SK-N-MC (cell line): ENCODE results near the gene SP4.

ENCODE experiments used
- EZH2 ChIP-seq: fragments of 200-600 bp; sonication (generic); IDR thresholded peaks from one replicate; pipeline ENCODE4 v1.6.1; 2017; ENCODE audit warnings: antibody characterized with exemption
- FOXP2 ChIP-seq: optimal IDR thresholded peaks from 2 replicates; pipeline ENCODE3; 2011; ENCODE audit warnings: mild to moderate bottlenecking, moderate library complexity; ENCODE audit not compliant: insufficient read depth; ENCODE audit errors: extremely low read length, control extremely low read depth
- POLR2AphosphoS5 ChIP-seq: IDR thresholded peaks from 2 replicates; pipeline ENCODE4 v1.6.1; 2012; ENCODE audit warnings: mild to moderate bottlenecking, low read depth, low read length, borderline replicate concordance

GRCh38 chr7:21526007-21526406, 98.1 kb downstream of the SP4 start:
- no peak for TF ChIP-seq EZH2
- TF ChIP-seq FOXP2 = no peak
- TF ChIP-seq POLR2AphosphoS5 = no peak
